ENCODE data around the gene SLC23A1.

DNA sequence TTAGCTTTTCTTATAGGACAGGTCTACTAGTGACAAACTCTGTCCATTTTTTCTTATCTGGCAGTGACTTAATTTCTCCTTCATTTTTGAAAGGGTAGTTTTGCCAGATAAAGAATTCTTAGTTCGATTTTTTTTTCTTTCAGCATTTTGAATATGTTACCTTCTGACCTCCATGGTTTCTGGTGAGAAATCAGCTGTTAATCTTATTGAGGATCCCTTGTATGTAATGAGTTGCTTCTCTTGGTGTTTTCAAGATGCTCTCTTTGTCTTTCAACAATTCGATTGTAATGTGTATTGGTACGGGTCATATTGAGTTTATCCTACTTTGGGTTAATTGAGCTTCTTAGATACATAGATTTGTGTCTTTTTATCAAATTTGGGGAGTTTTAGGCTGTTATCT lies 28.9 kb downstream of the SLC23A1 start:
- TF ChIP-seq, protein P1, sequence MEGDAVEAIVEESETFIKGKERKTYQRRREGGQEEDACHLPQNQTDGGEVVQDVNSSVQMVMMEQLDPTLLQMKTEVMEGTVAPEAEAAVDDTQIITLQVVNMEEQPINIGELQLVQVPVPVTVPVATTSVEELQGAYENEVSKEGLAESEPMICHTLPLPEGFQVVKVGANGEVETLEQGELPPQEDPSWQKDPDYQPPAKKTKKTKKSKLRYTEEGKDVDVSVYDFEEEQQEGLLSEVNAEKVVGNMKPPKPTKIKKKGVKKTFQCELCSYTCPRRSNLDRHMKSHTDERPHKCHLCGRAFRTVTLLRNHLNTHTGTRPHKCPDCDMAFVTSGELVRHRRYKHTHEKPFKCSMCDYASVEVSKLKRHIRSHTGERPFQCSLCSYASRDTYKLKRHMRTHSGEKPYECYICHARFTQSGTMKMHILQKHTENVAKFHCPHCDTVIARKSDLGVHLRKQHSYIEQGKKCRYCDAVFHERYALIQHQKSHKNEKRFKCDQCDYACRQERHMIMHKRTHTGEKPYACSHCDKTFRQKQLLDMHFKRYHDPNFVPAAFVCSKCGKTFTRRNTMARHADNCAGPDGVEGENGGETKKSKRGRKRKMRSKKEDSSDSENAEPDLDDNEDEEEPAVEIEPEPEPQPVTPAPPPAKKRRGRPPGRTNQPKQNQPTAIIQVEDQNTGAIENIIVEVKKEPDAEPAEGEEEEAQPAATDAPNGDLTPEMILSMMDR (IDR thresholded peaks at IDR 0.05): no peak
- no peak for TF ChIP-seq POLR2A (IDR thresholded peaks at IDR 0.05)
- no peak for TF ChIP-seq EP300 (IDR thresholded peaks at IDR 0.05)
- no peak for TF ChIP-seq POLR2AphosphoS5 (IDR thresholded peaks at IDR 0.05)
